ENCODE measurements around the gene TRAPPC8.
"Not testable (repeated sequence)": the region's sequence is repeated elsewhere in the genome, so short reads cannot be mapped to it uniquely, and the experiment has no call there.

The TRAPPC8 gene

GRCh38 chr18:31860488-31860887 is 82.4 kb downstream of the TRAPPC8 start:
- DNase-seq = no peak

GRCh38 chr18:31857526-31858106 is 85.3 kb downstream of the TRAPPC8 start:
- no peak for DNase-seq

GRCh38 chr18:31850844-31851243 is 92.1 kb downstream of the TRAPPC8 start:
- DNase-seq = no peak

GRCh38 chr18:31840499-31840898 is 102.4 kb downstream of the TRAPPC8 start:
- DNase-seq = no peak

GRCh38 chr18:31837879-31838278 is 105.0 kb downstream of the TRAPPC8 start:
- no peak for DNase-seq

- DNase-seq = no peak
Measured at GRCh38 chr18:31835528-31836133, 107.3 kb downstream of the TRAPPC8 start.

GRCh38 chr18:31831903-31832302 is 111.0 kb downstream of the TRAPPC8 start:
- no peak for DNase-seq

- DNase-seq = no peak
Measured at GRCh38 chr18:31830686-31831085, 112.2 kb downstream of the TRAPPC8 start.

GRCh38 chr18:31828613-31829012 is 114.3 kb downstream of the TRAPPC8 start:
- DNase-seq = no peak

- DNase-seq = not testable (repeated sequence)
Measured at GRCh38 chr18:31826673-31827325, 116.1 kb downstream of the TRAPPC8 start.

GRCh38 chr18:31825772-31826171 is 117.2 kb downstream of the TRAPPC8 start:
- no peak for DNase-seq

- DNase-seq = no peak
Measured at GRCh38 chr18:31821545-31822171, 121.3 kb downstream of the TRAPPC8 start.

- no peak for DNase-seq
Measured at GRCh38 chr18:31819925-31820229, 123.1 kb downstream of the TRAPPC8 start.

- no peak for DNase-seq
Measured at GRCh38 chr18:31819106-31819924, 123.6 kb downstream of the TRAPPC8 start.

GRCh38 chr18:31814132-31814531 is 128.8 kb downstream of the TRAPPC8 start:
- no peak for DNase-seq

GRCh38 chr18:31810336-31811130 is 132.4 kb downstream of the TRAPPC8 start:
- not testable (repeated sequence) for DNase-seq

GRCh38 chr18:31809049-31809448 is 133.9 kb downstream of the TRAPPC8 start:
- not testable (repeated sequence) for DNase-seq

- no peak for DNase-seq
Measured at GRCh38 chr18:31801078-31801477, 141.8 kb downstream of the TRAPPC8 start.

- not testable (repeated sequence) for DNase-seq
Measured at GRCh38 chr18:31799257-31799656, 143.7 kb downstream of the TRAPPC8 start.

- DNase-seq = no peak
Measured at GRCh38 chr18:31798399-31798798, 144.5 kb downstream of the TRAPPC8 start.

GRCh38 chr18:31795747-31796146 is 147.2 kb downstream of the TRAPPC8 start:
- DNase-seq = no peak

- no peak for DNase-seq
Measured at GRCh38 chr18:31793531-31793930, 149.4 kb downstream of the TRAPPC8 start.

Data from effector CD8-positive, alpha-beta T cell (primary cell).